ENCODE results near the gene C4orf17. TPM values are rescaled to one million over a fixed set of nuclear protein-coding genes. Genes with fewer than 3 reads are reported as not detected.

C4orf17 gene
- total and polyA plus RNA-seq, 2 experiments from 2014 or later: not detected

DNA sequence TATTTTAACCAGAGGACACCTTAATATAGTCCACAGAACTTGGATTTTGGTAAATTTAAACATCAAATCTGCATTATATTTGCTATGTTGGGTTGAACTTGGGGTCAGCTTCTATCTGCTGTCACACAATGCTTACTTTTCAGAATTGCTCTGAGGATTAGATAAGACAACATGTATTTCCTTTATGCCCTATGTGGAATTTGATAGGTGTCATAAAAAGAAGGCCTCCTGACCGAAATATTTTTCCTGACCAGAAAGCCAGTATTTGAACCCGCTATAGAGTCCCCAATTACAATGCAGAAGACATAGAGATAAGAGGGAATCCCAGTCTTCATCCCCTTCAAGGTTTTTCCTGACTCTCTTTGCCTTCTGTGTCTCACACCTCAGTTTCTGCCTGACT lies 67.9 kb downstream of the C4orf17 start:
- in situ Hi-C loops (cut with MboI): no loop called here
- Histone ChIP-seq H3K36me3 (ENCODE audit: low read depth) (no peaks in the 10 kb centered on the region), H3K9me3 (ENCODE audit: low read depth) (no peaks in the 10 kb centered on the region), H3K27me3 (replicated peaks; ENCODE audit: insufficient read depth) (no peaks in the 10 kb centered on the region), H3K9ac (no peak overlapping the region), H4K20me1 (ENCODE audit: insufficient read depth) (no peaks in the 10 kb centered on the region), H3K4me1 (ENCODE audit: insufficient read depth) (no peaks in the 10 kb centered on the region), H3K27ac (no peak overlapping the region), H2AFZ (no peak overlapping the region), H3K4me3 (no peak overlapping the region), H3F3A (ENCODE audit: insufficient read depth) (no peaks in the 10 kb centered on the region), H3K4me2 (ENCODE audit: unreplicated experiment) (no peak overlapping the region), H3K79me2 (ENCODE audit: insufficient read depth) (no peaks in the 10 kb centered on the region), H3K9me2 (ENCODE audit: insufficient read depth) (no peaks in the 10 kb centered on the region)
- TF ChIP-seq EZH2phosphoT487 (IDR thresholded peaks at IDR 0.05; ENCODE audit: insufficient read depth, low read depth): no peak
- no peak for TF ChIP-seq EZH2 (IDR thresholded peaks at IDR 0.05; ENCODE audit: insufficient read depth, poor library complexity, severe bottlenecking)
- DNase-seq: no peak
- 17 to 21% methylated on average over 2 of the region's 2 CpGs for WGBS, 2 experiments (ENCODE audit: low coverage in 1 of 2, low lambda C conversion rate in 2 of 2, missing lambda C conversion rate in 2 of 2)

DNA sequence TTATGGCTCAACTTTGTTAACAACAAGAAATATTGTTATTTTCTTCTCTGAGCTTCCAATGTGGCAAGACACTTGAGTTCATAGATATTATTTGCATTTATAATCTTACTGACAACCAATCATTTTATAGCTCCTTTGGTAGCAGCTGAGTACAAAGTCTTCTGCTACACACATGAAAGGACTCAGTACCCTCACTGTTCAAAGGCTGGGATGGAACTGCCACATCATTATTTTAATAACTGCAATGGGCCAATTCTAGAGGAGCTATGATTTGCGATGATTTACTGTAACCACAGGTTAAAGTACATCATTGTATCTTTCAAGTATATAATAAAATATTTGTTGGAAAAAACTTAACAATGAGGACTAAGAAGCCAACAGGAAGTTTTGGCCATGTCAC lies 74.7 kb downstream of the C4orf17 start:
- Histone ChIP-seq H3K9ac (no peak overlapping the region), H4K20me1 (ENCODE audit: insufficient read depth) (no peaks in the 10 kb centered on the region), H3F3A (ENCODE audit: insufficient read depth) (no peaks in the 10 kb centered on the region), H3K9me3 (ENCODE audit: low read depth) (no peaks in the 10 kb centered on the region), H3K4me2 (ENCODE audit: unreplicated experiment) (no peak overlapping the region), H3K79me2 (ENCODE audit: insufficient read depth) (no peaks in the 10 kb centered on the region), H2AFZ (no peak overlapping the region), H3K27me3 (replicated peaks; ENCODE audit: insufficient read depth) (no peaks in the 10 kb centered on the region), H3K9me2 (ENCODE audit: insufficient read depth) (no peaks in the 10 kb centered on the region), H3K4me1 (ENCODE audit: insufficient read depth) (no peaks in the 10 kb centered on the region), H3K4me3 (no peak overlapping the region), H3K36me3 (ENCODE audit: low read depth) (no peaks in the 10 kb centered on the region), H3K27ac (no peak overlapping the region)
- 23 to 40% methylated on average over 1 of the region's 1 CpG for WGBS, 2 experiments (ENCODE audit: low coverage in 1 of 2, low lambda C conversion rate in 2 of 2, missing lambda C conversion rate in 2 of 2)
- in situ Hi-C loops (cut with MboI): no loop called here
- TF ChIP-seq EZH2 (IDR thresholded peaks at IDR 0.05; ENCODE audit: insufficient read depth, poor library complexity, severe bottlenecking) (no peak), EZH2phosphoT487 (IDR thresholded peaks at IDR 0.05; ENCODE audit: insufficient read depth, low read depth) (no peak)
- DNase-seq: no peak

DNA sequence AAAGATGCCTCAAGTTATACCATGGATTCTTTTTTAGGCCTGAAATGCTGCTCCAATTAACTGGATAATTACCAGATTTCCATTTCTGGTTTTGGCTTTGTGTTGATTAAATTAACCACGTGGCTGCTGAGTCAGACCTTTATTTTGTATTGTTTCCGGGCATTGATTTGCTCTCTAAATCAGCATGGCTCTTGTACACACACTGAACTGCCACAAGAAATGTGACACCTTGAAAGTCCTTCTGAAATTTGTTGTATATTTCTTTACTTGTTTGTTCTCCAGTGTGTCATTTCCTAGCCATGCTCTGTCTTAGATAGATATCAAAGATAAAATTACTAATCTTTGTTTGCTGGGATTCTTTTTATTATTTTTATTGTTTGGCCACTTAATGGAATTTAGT lies 75.5 kb downstream of the C4orf17 start:
- Histone ChIP-seq H3K9me2 (ENCODE audit: insufficient read depth) (no peaks in the 10 kb centered on the region), H3K36me3 (ENCODE audit: low read depth) (no peaks in the 10 kb centered on the region), H2AFZ (no peak overlapping the region), H3K9me3 (ENCODE audit: low read depth) (no peaks in the 10 kb centered on the region), H3K27me3 (replicated peaks; ENCODE audit: insufficient read depth) (no peaks in the 10 kb centered on the region), H3K79me2 (ENCODE audit: insufficient read depth) (no peaks in the 10 kb centered on the region), H3F3A (ENCODE audit: insufficient read depth) (no peaks in the 10 kb centered on the region), H3K4me1 (ENCODE audit: insufficient read depth) (no peaks in the 10 kb centered on the region), H3K9ac (no peak overlapping the region), H3K4me2 (ENCODE audit: unreplicated experiment) (no peak overlapping the region), H4K20me1 (ENCODE audit: insufficient read depth) (no peaks in the 10 kb centered on the region), H3K27ac (no peak overlapping the region), H3K4me3 (no peak overlapping the region)
- WGBS, 2 experiments (ENCODE audit: low coverage in 1 of 2, low lambda C conversion rate in 2 of 2, missing lambda C conversion rate in 2 of 2): 2 to 8% methylated on average over 2 of the region's 2 CpGs
- in situ Hi-C loops (cut with MboI): no loop called here
- no peak for DNase-seq
- TF ChIP-seq EZH2phosphoT487 (IDR thresholded peaks at IDR 0.05; ENCODE audit: insufficient read depth, low read depth) (no peak), EZH2 (IDR thresholded peaks at IDR 0.05; ENCODE audit: insufficient read depth, poor library complexity, severe bottlenecking) (no peak)

DNA sequence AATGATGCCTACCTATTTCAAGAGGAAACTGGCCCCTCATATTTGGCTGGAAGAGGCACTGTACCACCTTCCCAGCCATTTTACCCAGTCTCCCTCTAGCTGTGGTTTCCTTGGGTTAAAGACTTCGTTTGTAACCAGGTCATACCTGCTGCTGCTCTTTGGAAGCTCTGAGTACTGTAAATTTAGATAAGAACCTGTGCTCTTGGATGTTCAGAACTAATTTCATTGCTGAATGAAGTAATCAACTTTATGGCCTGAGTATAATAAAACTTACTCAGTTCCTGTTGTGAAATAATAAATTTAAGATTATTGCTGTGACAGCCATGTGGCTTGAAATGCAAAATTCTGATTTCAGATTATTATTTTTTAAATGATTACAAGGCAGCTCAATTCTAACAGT lies 76.0 kb downstream of the C4orf17 start:
- Histone ChIP-seq H3K4me1 (ENCODE audit: insufficient read depth) (no peaks in the 10 kb centered on the region), H3K9ac (no peak overlapping the region), H3K9me2 (ENCODE audit: insufficient read depth) (no peaks in the 10 kb centered on the region), H3K36me3 (ENCODE audit: low read depth) (no peaks in the 10 kb centered on the region), H3K4me3 (no peak overlapping the region), H3K4me2 (ENCODE audit: unreplicated experiment) (no peak overlapping the region), H3K79me2 (ENCODE audit: insufficient read depth) (no peaks in the 10 kb centered on the region), H4K20me1 (ENCODE audit: insufficient read depth) (no peaks in the 10 kb centered on the region), H2AFZ (no peak overlapping the region), H3K27me3 (replicated peaks; ENCODE audit: insufficient read depth) (no peaks in the 10 kb centered on the region), H3F3A (ENCODE audit: insufficient read depth) (no peaks in the 10 kb centered on the region), H3K9me3 (ENCODE audit: low read depth) (no peaks in the 10 kb centered on the region), H3K27ac (no peak overlapping the region)
- WGBS, 2 experiments (ENCODE audit: low coverage in 1 of 2, low lambda C conversion rate in 2 of 2, missing lambda C conversion rate in 2 of 2): 0% methylated on average over 1 of the region's 1 CpG
- in situ Hi-C loops (cut with MboI): no loop called here
- no peak for DNase-seq
- no peak for TF ChIP-seq EZH2 (IDR thresholded peaks at IDR 0.05; ENCODE audit: insufficient read depth, poor library complexity, severe bottlenecking)
- TF ChIP-seq EZH2phosphoT487 (IDR thresholded peaks at IDR 0.05; ENCODE audit: insufficient read depth, low read depth): no peak

- Histone ChIP-seq H2AFZ (no peak overlapping the region), H3K9ac (no peak overlapping the region), H3F3A (ENCODE audit: insufficient read depth) (no peaks in the 10 kb centered on the region), H3K4me3 (no peak overlapping the region), H3K27me3 (replicated peaks; ENCODE audit: insufficient read depth) (no peaks in the 10 kb centered on the region), H3K27ac (no peak overlapping the region), H3K4me1 (ENCODE audit: insufficient read depth) (no peaks in the 10 kb centered on the region), H3K79me2 (ENCODE audit: insufficient read depth) (no peaks in the 10 kb centered on the region), H4K20me1 (ENCODE audit: insufficient read depth) (no peaks in the 10 kb centered on the region), H3K36me3 (ENCODE audit: low read depth) (no peaks in the 10 kb centered on the region), H3K9me2 (ENCODE audit: insufficient read depth) (no peaks in the 10 kb centered on the region), H3K9me3 (ENCODE audit: low read depth) (no peaks in the 10 kb centered on the region), H3K4me2 (ENCODE audit: unreplicated experiment) (no peak overlapping the region)
- in situ Hi-C loops (cut with MboI): no loop called here
- DNase-seq: no peak
- no peak for TF ChIP-seq EZH2 (IDR thresholded peaks at IDR 0.05; ENCODE audit: insufficient read depth, poor library complexity, severe bottlenecking)
- TF ChIP-seq EZH2phosphoT487 (IDR thresholded peaks at IDR 0.05; ENCODE audit: insufficient read depth, low read depth): no peak
Observed at GRCh38 chr4:99587309-99587708, 76.5 kb downstream of the C4orf17 start.
